Ureter (tissue), 1 donor: ENCODE measurements around the gene CHMP2B. TPM values are rescaled to one million over a fixed set of nuclear protein-coding genes. Genes with fewer than 3 reads are reported as not detected.
"Not testable (repeated sequence)": the region's sequence is repeated elsewhere in the genome, so short reads cannot be mapped to it uniquely, and the experiment has no call there.

Experiments used
- DNase-seq: peaks from one replicate; pipeline ENCODE4 v3.0.0-alpha.2; 2020; ENCODE audit warnings: low spot score
- total RNA-seq: library from RNA; stranded (reverse); gene quantifications from one replicate; pipeline ENCODE4 v1.2.4, GENCODE V29; 2023
- donor health status: DM: yes; HTN: yes; CAD: no.

Gene CHMP2B
- total RNA-seq, 1 donor from 2014 or later, result 49.7 TPM

GRCh38 chr3:87229113-87229512 lies 2.0 kb downstream of the CHMP2B start:
- no peak for DNase-seq

- DNase-seq, result no peak
Observed at GRCh38 chr3:87233805-87234204, 6.7 kb downstream of the CHMP2B start.

- no peak for DNase-seq
Observed at GRCh38 chr3:87236093-87236492, 9.0 kb downstream of the CHMP2B start.

GRCh38 chr3:87246662-87247429 lies 19.7 kb downstream of the CHMP2B start:
- DNase-seq, result no peak

- no peak for DNase-seq
Observed at GRCh38 chr3:87247430-87247773, 20.3 kb downstream of the CHMP2B start.

- not testable (repeated sequence) for DNase-seq
Observed at GRCh38 chr3:87248231-87248630, 21.1 kb downstream of the CHMP2B start.

GRCh38 chr3:87248831-87249230 lies 21.7 kb downstream of the CHMP2B start:
- DNase-seq, result no peak

GRCh38 chr3:87250009-87250408 lies 22.9 kb downstream of the CHMP2B start:
- DNase-seq, result no peak

GRCh38 chr3:87260270-87260669 lies 33.2 kb downstream of the CHMP2B start:
- no peak for DNase-seq

GRCh38 chr3:87261925-87262324 lies 34.8 kb downstream of the CHMP2B start:
- no peak for DNase-seq

- DNase-seq, result no peak
Observed at GRCh38 chr3:87267953-87268645, 41.0 kb downstream of the CHMP2B start.

- DNase-seq, result no peak
Observed at GRCh38 chr3:87268646-87269211, 41.6 kb downstream of the CHMP2B start.

- DNase-seq, result no peak
Observed at GRCh38 chr3:87269723-87270122, 42.6 kb downstream of the CHMP2B start.

GRCh38 chr3:87270908-87271700 lies 44.0 kb downstream of the CHMP2B start:
- no peak for DNase-seq

- no peak for DNase-seq
Observed at GRCh38 chr3:87272718-87273341, 45.7 kb downstream of the CHMP2B start.

GRCh38 chr3:87276484-87276883 lies 49.4 kb downstream of the CHMP2B start, which contains the start of gene POU1F1:
POU1F1 (minus strand) TSS chr3:87276584; CDS start chr3:87276462, 122 bp downstream.
- DNase-seq, result no peak

GRCh38 chr3:87287011-87287410 lies 59.9 kb downstream of the CHMP2B start:
- no peak for DNase-seq

GRCh38 chr3:87288446-87288845 lies 61.3 kb downstream of the CHMP2B start:
- DNase-seq, result no peak

- DNase-seq, result no peak
Observed at GRCh38 chr3:87298111-87298718, 71.1 kb downstream of the CHMP2B start.

GRCh38 chr3:87305031-87305430 lies 77.9 kb downstream of the CHMP2B start:
- not testable (repeated sequence) for DNase-seq
